ENCODE results near the gene KCNH1.

The KCNH1 gene

GRCh38 chr1:210646258-210646616, 487.7 kb downstream of the KCNH1 start:
- no peak for DNase-seq (ENCODE audit: low spot score)

DNA sequence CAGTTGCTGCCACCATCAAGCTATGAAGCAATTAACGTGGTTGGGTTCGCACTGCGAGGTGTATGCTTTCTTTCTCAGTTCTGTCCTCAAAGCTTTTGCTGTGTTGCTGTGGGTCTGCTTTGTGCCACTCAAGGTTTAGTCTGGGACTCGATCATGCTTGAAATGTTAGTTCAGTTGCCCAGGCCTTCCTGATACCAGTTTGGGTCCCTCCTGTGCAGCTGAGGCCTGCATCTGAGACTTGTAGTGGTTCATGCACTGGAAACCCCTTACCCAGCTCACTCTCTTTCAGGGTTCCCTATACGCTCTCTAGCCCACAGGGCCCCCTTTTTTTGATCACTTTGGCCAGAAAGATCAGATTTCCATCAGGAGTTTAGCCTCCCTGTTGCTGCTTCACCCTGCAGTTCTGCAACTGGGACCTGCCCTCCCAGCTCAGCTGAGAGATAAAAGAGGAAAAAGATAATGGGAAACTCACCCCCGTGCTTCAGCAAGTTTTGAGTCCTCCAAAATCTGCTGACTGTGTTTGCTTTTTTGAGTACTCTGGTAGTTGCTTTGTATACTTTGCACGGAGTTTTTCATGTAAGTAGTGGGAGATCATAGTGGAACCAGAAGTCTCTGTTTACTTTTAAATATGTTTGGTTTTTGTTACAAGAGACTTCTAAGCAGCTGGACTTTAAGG, 488.2 kb downstream of the KCNH1 start:
- no peak for DNase-seq (ENCODE audit: low spot score)

- no peak for DNase-seq (ENCODE audit: low spot score)
Measured at GRCh38 chr1:210641582-210641981, 492.4 kb downstream of the KCNH1 start.

DNA sequence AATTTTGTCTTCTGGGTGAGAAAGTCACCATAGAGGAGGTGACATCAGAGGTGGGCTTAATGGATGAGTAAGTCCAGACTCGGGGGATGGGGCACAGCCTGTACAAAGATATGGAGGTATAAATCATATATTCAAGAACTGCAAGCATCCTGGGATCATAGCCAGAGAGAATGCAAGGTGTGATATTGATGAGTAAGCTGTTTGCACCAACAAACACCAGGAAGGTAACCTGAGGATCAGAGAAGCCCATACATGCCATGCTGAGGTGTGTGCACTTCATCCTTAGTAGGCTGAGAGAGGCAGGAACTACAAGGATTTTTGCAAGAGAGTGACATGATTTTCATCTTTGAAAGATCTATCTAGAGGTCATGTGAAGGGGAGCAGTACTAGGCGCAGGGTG, 498.8 kb downstream of the KCNH1 start:
- DNase-seq (ENCODE audit: low spot score), result no peak

DNA sequence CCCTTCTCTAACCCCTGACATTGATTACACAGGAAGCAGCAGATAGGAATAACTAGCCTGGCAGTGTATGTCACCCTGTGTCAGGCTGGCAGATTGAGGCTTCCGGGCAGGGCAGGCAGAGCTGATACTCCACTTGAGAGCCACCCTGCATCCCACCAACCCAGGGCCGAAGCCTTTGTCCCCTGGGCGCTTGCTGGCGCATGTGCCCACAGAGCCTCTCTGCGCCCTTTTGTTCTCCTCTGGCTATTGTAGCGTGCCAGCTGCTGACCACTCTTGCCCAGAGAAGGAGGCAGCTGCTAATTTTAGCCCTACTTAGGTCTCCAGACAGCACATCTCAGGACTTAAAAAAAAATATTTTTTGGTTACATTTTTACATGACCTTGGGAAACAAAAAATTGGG, 500.3 kb downstream of the KCNH1 start:
- no peak for DNase-seq (ENCODE audit: low spot score)

- DNase-seq (ENCODE audit: low spot score), result no peak
Measured at GRCh38 chr1:210633140-210633539, 500.8 kb downstream of the KCNH1 start.

DNA sequence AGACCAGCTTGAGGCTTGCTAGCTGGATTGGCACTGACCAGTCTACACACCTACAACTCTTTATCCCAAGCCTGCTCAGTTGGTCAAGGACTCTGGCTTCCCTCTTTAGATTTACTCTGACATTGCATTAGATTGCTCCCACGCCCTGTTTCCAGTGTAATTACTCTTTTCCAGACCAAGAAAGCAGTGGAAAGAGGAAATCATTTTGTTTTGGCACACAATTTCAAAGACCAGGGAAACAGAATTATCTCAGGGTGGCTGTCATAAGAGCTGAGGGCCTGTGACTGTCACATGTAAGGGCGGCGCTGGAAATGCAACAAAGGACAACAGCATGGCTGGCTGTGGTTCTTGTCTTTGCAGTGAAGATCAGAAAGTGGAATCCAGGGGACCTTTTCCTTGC, 502.5 kb downstream of the KCNH1 start:
- no peak for DNase-seq (ENCODE audit: low spot score)

DNA sequence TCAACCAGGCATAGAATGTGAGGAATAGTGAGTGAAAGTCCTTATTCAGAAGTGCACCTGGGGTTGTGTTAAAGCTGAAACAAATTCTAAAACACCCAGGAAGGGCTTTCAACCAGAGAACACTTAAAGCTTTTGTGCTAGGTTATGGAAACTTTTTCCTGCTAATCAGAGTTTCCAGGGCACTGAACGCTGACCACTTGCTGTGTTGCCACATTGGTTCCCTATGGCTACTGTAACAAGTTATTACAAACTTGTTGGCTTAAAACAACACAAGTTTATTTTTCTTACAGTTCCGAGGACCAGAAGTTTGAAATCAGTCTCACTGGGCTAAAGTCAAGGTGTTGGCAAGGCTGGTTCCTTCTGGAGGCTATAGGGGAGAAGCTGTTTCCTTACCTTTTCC, 504.7 kb downstream of the KCNH1 start:
- DNase-seq (ENCODE audit: low spot score), result no peak

DNA sequence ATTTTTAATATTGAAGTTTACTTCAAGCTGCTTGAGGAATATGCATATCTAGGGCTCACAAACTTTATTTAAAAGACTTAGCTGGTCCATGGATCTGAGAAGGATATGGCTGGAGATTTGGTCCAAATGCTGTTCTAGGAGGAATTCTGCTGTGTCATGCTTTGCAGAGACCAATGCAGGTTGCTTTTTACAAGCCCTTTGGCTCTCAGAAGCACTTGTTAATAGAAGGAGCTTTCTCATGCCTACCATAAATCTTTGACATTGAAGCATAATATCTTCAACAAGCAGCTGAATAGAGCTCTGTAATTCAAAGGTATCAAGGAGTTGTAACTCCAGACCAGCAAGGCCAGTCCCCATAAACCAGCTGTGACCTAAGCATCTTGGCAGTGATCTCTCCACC, 506.2 kb downstream of the KCNH1 start:
- no peak for DNase-seq (ENCODE audit: low spot score)

Data from HuH-7.5 (cell line).